Body of pancreas (tissue), 4 donors: ENCODE data around the gene FLT1. TPM values are rescaled to one million over a fixed set of nuclear protein-coding genes. Genes with fewer than 3 reads are reported as not detected.

Source experiments
- ATAC-seq: fragments of 150-250 bp; one replicate; pipeline ENCODE4 v1.9.1; 2016
- DNase-seq, 4 donors: peaks; one replicate each; pipeline ENCODE4 v3.0.0-alpha.2; 2019
- H3K27ac ChIP-seq, 4 donors: fragments of 200-600 bp; sonication (generic); 1 replicate in 3 of 4; 2 replicates in 1 of 4; pipeline versions ENCODE4 v1.5.1 to v1.6.1; 2016 to 2019; ENCODE audit warnings: mild to moderate bottlenecking in 1 of 4, mixed read lengths in 1 of 4, moderate library complexity in 1 of 4
- H3K27me3 ChIP-seq, 2 donors: fragments of 200-600 bp; sonication (generic); one replicate each; pipeline ENCODE4 v1.6.0; 2016; ENCODE audit warnings: mild to moderate bottlenecking in 1 of 2
- H3K36me3 ChIP-seq, 2 donors: fragments of 200-600 bp; sonication (generic); replicated peaks in 1 of 2; 2 replicates each; pipeline ENCODE4 v1.5.1; 2016; ENCODE audit warnings: low read depth in 2 of 2; ENCODE audit not compliant: insufficient read depth in 1 of 2
- H3K4me1 ChIP-seq: fragments of 200-600 bp; sonication (generic); one replicate; pipeline ENCODE4 v1.6.0; 2016
- H3K4me3 ChIP-seq, 2 donors: fragments of 200-600 bp; sonication (generic); 1 replicate in 1 of 2; 2 replicates in 1 of 2; pipeline ENCODE4 v1.5.1; 2016 to 2019
- H3K9me3 ChIP-seq, 3 donors: fragments of 200-600 bp; sonication (generic); 1 replicate in 2 of 3; 2 replicates in 1 of 3; pipeline ENCODE4 v1.5.1; 2016
- POLR2A ChIP-seq, 3 donors: fragments of 450-650 bp; IDR thresholded peaks; one replicate each; pipeline ENCODE4 v1.6.1; 2016; ENCODE audit warnings: antibody characterized with exemption in 3 of 3, mild to moderate bottlenecking in 2 of 3
- WGBS, 2 donors: methylation state at CpG; one replicate each; pipeline ENCODE4 v1.1.5; 2017; 5-methylcytosine and 5-hydroxymethylcytosine counted together
- intact Hi-C: fragments of 100-400 bp; cut with DNase I; formaldehyde crosslinking; loops from one replicate; pipeline ENCODE4 v1.15.1; 2023
- total RNA-seq, 2 donors: library from RNA; depleted of rRNA; stranded (reverse); fragments of >200 nt; gene quantifications; one replicate each; pipeline ENCODE4 v1.1.0, GENCODE V29; 2016
- TF ChIP-seq, protein P1 (sequence below), 7 experiments: fragments of 450-650 bp in 4 of 7; fragments of 200-600 bp in 3 of 7; sonication (generic) in 3 of 7; IDR thresholded peaks; one replicate each; pipeline ENCODE4 v1.5.1; 2016 to 2019; ENCODE audit warnings: antibody characterized with exemption in 7 of 7

The FLT1 gene
- total RNA-seq, 2 donors from 2014 or later: 15.3 to 20.4 TPM

- no peaks in the 10 kb centered on the region for H3K9me3 ChIP-seq
- intact Hi-C loops: no loop called here
- no peak overlapping the region for H3K4me3 ChIP-seq
- H3K36me3 ChIP-seq: no peaks in the 10 kb centered on the region
- TF ChIP-seq POLR2A (IDR thresholded peaks at IDR 0.05): no peak
- TF ChIP-seq, protein P1, sequence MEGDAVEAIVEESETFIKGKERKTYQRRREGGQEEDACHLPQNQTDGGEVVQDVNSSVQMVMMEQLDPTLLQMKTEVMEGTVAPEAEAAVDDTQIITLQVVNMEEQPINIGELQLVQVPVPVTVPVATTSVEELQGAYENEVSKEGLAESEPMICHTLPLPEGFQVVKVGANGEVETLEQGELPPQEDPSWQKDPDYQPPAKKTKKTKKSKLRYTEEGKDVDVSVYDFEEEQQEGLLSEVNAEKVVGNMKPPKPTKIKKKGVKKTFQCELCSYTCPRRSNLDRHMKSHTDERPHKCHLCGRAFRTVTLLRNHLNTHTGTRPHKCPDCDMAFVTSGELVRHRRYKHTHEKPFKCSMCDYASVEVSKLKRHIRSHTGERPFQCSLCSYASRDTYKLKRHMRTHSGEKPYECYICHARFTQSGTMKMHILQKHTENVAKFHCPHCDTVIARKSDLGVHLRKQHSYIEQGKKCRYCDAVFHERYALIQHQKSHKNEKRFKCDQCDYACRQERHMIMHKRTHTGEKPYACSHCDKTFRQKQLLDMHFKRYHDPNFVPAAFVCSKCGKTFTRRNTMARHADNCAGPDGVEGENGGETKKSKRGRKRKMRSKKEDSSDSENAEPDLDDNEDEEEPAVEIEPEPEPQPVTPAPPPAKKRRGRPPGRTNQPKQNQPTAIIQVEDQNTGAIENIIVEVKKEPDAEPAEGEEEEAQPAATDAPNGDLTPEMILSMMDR (IDR thresholded peaks at IDR 0.05): no peak
- no peaks in the 10 kb centered on the region for H3K27me3 ChIP-seq
- ATAC-seq (no peak), DNase-seq (no peak)
- H3K4me1 ChIP-seq: no peaks in the 10 kb centered on the region
- WGBS, 2 donors: 64 to 76% methylated on average over 6 of the region's 6 CpGs
- H3K27ac ChIP-seq: no peak overlapping the region
These were observed 8.4 kb upstream of the FLT1 start for GRCh38 chr13:28503182-28503967.

- no peaks in the 10 kb centered on the region for H3K36me3 ChIP-seq
- WGBS, 2 donors: 79 to 91% methylated on average over 6 of the region's 6 CpGs
- DNase-seq (no peak), ATAC-seq (peak; percentile 50)
- no peak overlapping the region for H3K27ac ChIP-seq
- H3K27me3 ChIP-seq: no peaks in the 10 kb centered on the region
- intact Hi-C loops: no loop called here
- no peak overlapping the region for H3K4me3 ChIP-seq
- TF ChIP-seq POLR2A (IDR thresholded peaks at IDR 0.05): peak in 1 of 3 donors; percentile 11
- TF ChIP-seq, protein P1 (IDR thresholded peaks at IDR 0.05): no peak
- H3K4me1 ChIP-seq: no peaks in the 10 kb centered on the region
- H3K9me3 ChIP-seq: no peaks in the 10 kb centered on the region
These were observed 6.6 kb upstream of the FLT1 start for GRCh38 chr13:28501547-28501946.

DNA sequence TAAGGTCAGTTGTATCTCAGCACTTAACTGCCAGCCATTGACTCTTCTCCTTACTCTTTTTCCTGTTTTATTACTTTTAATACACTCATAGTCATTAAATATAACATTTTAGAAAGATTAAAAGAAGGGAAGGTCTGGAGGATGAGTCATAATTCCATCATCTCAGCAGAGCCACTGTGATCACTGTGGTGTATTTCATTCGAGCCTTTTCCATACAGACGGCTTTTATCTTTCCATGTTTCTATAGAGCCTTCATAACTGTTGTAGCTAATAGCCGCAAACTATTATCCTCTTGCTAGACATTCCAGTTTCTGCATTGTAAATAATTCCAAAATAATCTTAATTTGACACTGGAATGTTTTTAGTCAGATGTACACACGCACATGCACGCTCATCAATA is 4.7 kb upstream of the FLT1 start:
- intact Hi-C loops: no loop called here
- no peak for ATAC-seq

DNA sequence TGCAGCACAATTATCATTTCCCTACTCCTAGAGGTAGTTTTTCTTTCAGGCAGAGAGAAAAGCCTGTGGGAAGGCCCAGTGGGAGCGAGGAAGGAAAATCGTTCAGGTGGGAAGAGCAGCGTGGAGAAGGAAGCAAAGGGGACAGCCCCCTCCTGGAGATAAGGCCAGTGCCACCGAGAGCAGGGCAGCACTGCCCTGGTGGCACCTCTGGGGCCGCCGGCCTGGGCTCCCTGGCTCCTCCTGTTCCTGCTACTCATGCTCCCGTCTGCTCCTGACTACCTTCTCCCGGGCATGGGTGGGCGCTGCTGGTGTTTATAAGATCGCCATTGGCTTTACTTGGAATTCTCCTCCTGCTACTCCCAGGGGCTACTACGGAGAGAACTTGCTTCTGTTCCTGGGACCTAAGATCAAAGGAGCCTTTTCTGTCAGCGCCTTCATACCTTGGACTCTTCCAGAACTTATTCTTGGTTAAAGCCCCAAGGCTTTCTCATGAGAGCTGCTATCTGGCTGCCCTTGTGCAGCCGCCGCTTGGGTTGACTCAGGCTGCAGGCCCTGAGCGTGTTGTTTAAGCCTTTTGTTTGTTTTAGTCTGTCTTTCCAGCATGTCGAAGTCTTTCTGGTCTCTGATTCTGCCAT is 3.7 kb upstream of the FLT1 start:
- Histone ChIP-seq H3K36me3 (no peaks in the 10 kb centered on the region), H3K9me3 (no peaks in the 10 kb centered on the region), H3K4me3 (no peak overlapping the region), H3K27me3 (peaks cover 0 to 12% of the 10 kb centered on the region in 2 donors), H3K27ac (no peak overlapping the region), H3K4me1 (peaks cover 21% of the 10 kb centered on the region)
- WGBS, 2 donors: 59 to 66% methylated on average over 15 to 16 of the region's 16 CpGs
- ATAC-seq (no peak), DNase-seq (no peak)
- no peak for TF ChIP-seq POLR2A (IDR thresholded peaks at IDR 0.05)
- TF ChIP-seq, protein P1 (IDR thresholded peaks at IDR 0.05): no peak
- intact Hi-C loops: no loop called here

More for the DNA sequence above, 4.7 kb upstream of the FLT1 start:
- H3K36me3 ChIP-seq: no peaks in the 10 kb centered on the region
- no peak for DNase-seq
- no peak overlapping the region for H3K4me3 ChIP-seq
- no peak for TF ChIP-seq POLR2A (IDR thresholded peaks at IDR 0.05)
- TF ChIP-seq, protein P1 (IDR thresholded peaks at IDR 0.05): no peak
- H3K27ac ChIP-seq: no peak overlapping the region
- H3K4me1 ChIP-seq: peaks cover 10% of the 10 kb centered on the region
- WGBS, 2 donors: 68 to 74% methylated on average over 5 of the region's 5 CpGs
- no peaks in the 10 kb centered on the region for H3K9me3 ChIP-seq
- peaks cover 0 to 11% of the 10 kb centered on the region in 2 donors for H3K27me3 ChIP-seq
